ENCODE data around the gene C5. TPM values are rescaled to one million over a fixed set of nuclear protein-coding genes. Genes with fewer than 3 reads are reported as not detected.
"Not testable (repeated sequence)": the region's sequence is repeated elsewhere in the genome, so short reads cannot be mapped to it uniquely, and the experiment has no call there.

Gene C5
- total RNA-seq, 4 donors from 2014 or later = 3.6 to 6.6 (median 4.6) TPM

GRCh38 chr9:120971938-120972337 lies 78.1 kb downstream of the C5 start:
- H3K4me1 ChIP-seq = peaks cover 0 to 3% (median 2%) of the 10 kb centered on the region in 4 donors
- TF ChIP-seq POLR2A (IDR thresholded peaks at IDR 0.05; ENCODE audit: low read depth) = no peak
- no peak for TF ChIP-seq POLR2AphosphoS5 (IDR thresholded peaks at IDR 0.05)
- no peak for TF ChIP-seq EP300 (IDR thresholded peaks at IDR 0.05)
- no peak for TF ChIP-seq CTCF (IDR thresholded peaks at IDR 0.05)

GRCh38 chr9:120971471-120971870 lies 78.6 kb downstream of the C5 start:
- intact Hi-C loops (cut with DNase I); H3K36me3 ChIP-seq; H3K4me1 ChIP-seq; H3K27me3 ChIP-seq; H3K4me3 ChIP-seq; H3K9me3 ChIP-seq; H3K27ac ChIP-seq (replicated peaks in 1 of 4): not testable (repeated sequence)
- DNase-seq (ENCODE audit: extremely low spot score) = peak; percentile 68
- WGBS = 92% methylated on average over 9 of the region's 9 CpGs

More at GRCh38 chr9:120971938-120972337, 78.1 kb downstream of the C5 start:
- Histone ChIP-seq H3K4me3 (no peak overlapping the region), H3K27ac (replicated peaks in 1 of 4) (no peak overlapping the region), H3K36me3 (peaks cover 0 to 10% (median 4%) of the 10 kb centered on the region in 4 donors), H3K27me3 (no peaks in the 10 kb centered on the region), H3K9me3 (no peaks in the 10 kb centered on the region)
- DNase-seq (ENCODE audit: extremely low spot score) = no peak
- intact Hi-C loops (cut with DNase I) = no loop called here

- no peaks in the 10 kb centered on the region for H3K27me3 ChIP-seq
- WGBS = 62% methylated on average over 3 of the region's 3 CpGs
- TF ChIP-seq CTCF (IDR thresholded peaks at IDR 0.05) (no peak), EP300 (IDR thresholded peaks at IDR 0.05) (no peak), POLR2AphosphoS5 (IDR thresholded peaks at IDR 0.05) (no peak), POLR2A (IDR thresholded peaks at IDR 0.05; ENCODE audit: low read depth) (no peak)
- peak; percentile 31 for DNase-seq (ENCODE audit: extremely low spot score)
- peaks cover 0 to 5% (median under 1%) of the 10 kb centered on the region in 4 donors for H3K36me3 ChIP-seq
- no peak overlapping the region for H3K27ac ChIP-seq (replicated peaks in 1 of 4)
- H3K9me3 ChIP-seq = no peaks in the 10 kb centered on the region
- no peak overlapping the region for H3K4me3 ChIP-seq
- peaks cover 0 to 20% (median 19%) of the 10 kb centered on the region in 4 donors for H3K4me1 ChIP-seq
- intact Hi-C loops (cut with DNase I) = no loop called here
These were observed 79.8 kb downstream of the C5 start for GRCh38 chr9:120970244-120970643.

GRCh38 chr9:120966013-120966369 lies 84.1 kb downstream of the C5 start:
- intact Hi-C loops (cut with DNase I) = no loop called here
- no peaks in the 10 kb centered on the region for H3K27me3 ChIP-seq
- H3K4me3 ChIP-seq = no peak overlapping the region
- no peak for DNase-seq (ENCODE audit: extremely low spot score)
- H3K4me1 ChIP-seq = peaks cover 0 to 24% (median 22%) of the 10 kb centered on the region in 4 donors
- peaks cover 0 to 19% (median 0%) of the 10 kb centered on the region in 4 donors for H3K36me3 ChIP-seq
- H3K27ac ChIP-seq (replicated peaks in 1 of 4) = peak overlapping the region; percentile 75 to 80 (median 78)
- no peaks in the 10 kb centered on the region for H3K9me3 ChIP-seq
- no peak for TF ChIP-seq POLR2A (IDR thresholded peaks at IDR 0.05; ENCODE audit: low read depth)
- no peak for TF ChIP-seq CTCF (IDR thresholded peaks at IDR 0.05)
- TF ChIP-seq EP300 (IDR thresholded peaks at IDR 0.05) = no peak
- peak in 1 of 2 donors; percentile 63 for TF ChIP-seq POLR2AphosphoS5 (IDR thresholded peaks at IDR 0.05)
- WGBS = 55% methylated on average over 3 of the region's 3 CpGs

GRCh38 chr9:120965344-120966012 lies 84.6 kb downstream of the C5 start:
- peaks cover 0 to 24% (median 22%) of the 10 kb centered on the region in 4 donors for H3K4me1 ChIP-seq
- no peaks in the 10 kb centered on the region for H3K27me3 ChIP-seq
- no peaks in the 10 kb centered on the region for H3K9me3 ChIP-seq
- intact Hi-C loops (cut with DNase I) = no loop called here
- peaks cover 0 to 19% (median 0%) of the 10 kb centered on the region in 4 donors for H3K36me3 ChIP-seq
- 71% methylated on average over 4 of the region's 4 CpGs for WGBS
- DNase-seq (ENCODE audit: extremely low spot score) = no peak
- TF ChIP-seq CTCF (IDR thresholded peaks at IDR 0.05) (no peak), POLR2AphosphoS5 (IDR thresholded peaks at IDR 0.05) (peak in 1 of 2 donors; percentile 49), POLR2A (IDR thresholded peaks at IDR 0.05; ENCODE audit: low read depth) (no peak)
- no peak overlapping the region for H3K4me3 ChIP-seq
- peak overlapping the region; percentile 75 to 80 (median 78) for H3K27ac ChIP-seq (replicated peaks in 1 of 4)
